HepG2 (cell line): ENCODE data around the gene RAB11FIP5. TPM values are rescaled to one million over a fixed set of nuclear protein-coding genes. Genes with fewer than 3 reads are reported as not detected.
A peak's percentile ranks its signal among the peaks of the same experiment; 100 is the strongest.

Experiments used
- BHLHE40 ChIP-seq: IDR thresholded peaks from 2 replicates; pipeline ENCODE4 v1.6.1; 2011; ENCODE audit warnings: low read length, improper control_type of control experiment
- BORCS8-MEF2B ChIP-seq: sonication (generic); formaldehyde crosslinking; IDR thresholded peaks from 2 replicates; pipeline ENCODE4 v1.8.0; 2022; ENCODE audit warnings: mild to moderate bottlenecking, missing genetic modification reagents
- FOXK2 ChIP-seq: fragments of 450-650 bp; IDR thresholded peaks from 2 replicates; pipeline ENCODE4 v1.6.1; 2016
- FOXM1 ChIP-seq: sonication (generic); formaldehyde crosslinking; IDR thresholded peaks from 2 replicates; pipeline ENCODE4 v1.5.0; 2020; ENCODE audit warnings: missing genetic modification reagents
- HDAC2 ChIP-seq: sonication (generic); formaldehyde crosslinking; IDR thresholded peaks from 2 replicates; pipeline ENCODE4 v1.4.0; 2020; ENCODE audit warnings: missing genetic modification reagents
- ISX ChIP-seq: sonication (generic); formaldehyde crosslinking; conservative IDR thresholded peaks from 2 replicates; pipeline ENCODE4 v1.5.0; 2020; ENCODE audit warnings: missing genetic modification reagents
- MAX ChIP-seq: IDR thresholded peaks from 2 replicates; pipeline ENCODE4 v1.6.1; 2012; ENCODE audit warnings: inconsistent platforms
- ONECUT2 ChIP-seq: sonication (generic); formaldehyde crosslinking; IDR thresholded peaks from 2 replicates; pipeline ENCODE4 v1.4.0; 2020; ENCODE audit warnings: missing genetic modification reagents
- RBM39 ChIP-seq: fragments of 200-400 bp; formaldehyde crosslinking; IDR thresholded peaks from one replicate; pipeline ENCODE4 v1.6.1; 2018; ENCODE audit warnings: antibody characterized with exemption, mild to moderate bottlenecking, low read depth, low read length; ENCODE audit not compliant: poor library complexity, severe bottlenecking
- RXRA ChIP-seq: sonication (generic); formaldehyde crosslinking; IDR thresholded peaks from 2 replicates; pipeline ENCODE4 v1.5.1; 2020; ENCODE audit warnings: missing genetic modification reagents
- SMAD1 ChIP-seq: sonication (generic); formaldehyde crosslinking; IDR thresholded peaks from 2 replicates; pipeline ENCODE4 v1.4.0; 2020; ENCODE audit warnings: missing genetic modification reagents, low read depth, mild to moderate bottlenecking, borderline replicate concordance
- SMAD3 ChIP-seq: sonication (generic); formaldehyde crosslinking; IDR thresholded peaks from 2 replicates; pipeline ENCODE4 v1.4.0; 2020; ENCODE audit warnings: missing genetic modification reagents
- SNAPC4 ChIP-seq: sonication (generic); formaldehyde crosslinking; IDR thresholded peaks from 2 replicates; pipeline ENCODE4 v1.4.0; 2020; ENCODE audit warnings: mild to moderate bottlenecking, missing genetic modification reagents
- TSC22D2 ChIP-seq: sonication (generic); formaldehyde crosslinking; IDR thresholded peaks from 2 replicates; pipeline ENCODE4 v1.5.1; 2020; ENCODE audit warnings: missing genetic modification reagents, mild to moderate bottlenecking, borderline replicate concordance
- ZBTB8A ChIP-seq: sonication (generic); formaldehyde crosslinking; IDR thresholded peaks from 2 replicates; pipeline ENCODE4 v1.4.0; 2020; ENCODE audit warnings: mild to moderate bottlenecking, low read depth, missing genetic modification reagents, borderline replicate concordance
- ZFP1 ChIP-seq: IDR thresholded peaks from 2 replicates; pipeline ENCODE4 v1.6.1; 2016
- ZFP36L1 ChIP-seq: sonication (generic); formaldehyde crosslinking; IDR thresholded peaks from 2 replicates; pipeline ENCODE4 v1.8.0; 2022; ENCODE audit warnings: mild to moderate bottlenecking, missing genetic modification reagents, moderate library complexity
- ZKSCAN8 ChIP-seq: IDR thresholded peaks from 2 replicates; pipeline ENCODE4 v1.6.1; 2016; ENCODE audit warnings: borderline replicate concordance, missing genetic modification reagents, missing compliant biosample characterization
- ZNF260 ChIP-seq: sonication (generic); formaldehyde crosslinking; IDR thresholded peaks from 2 replicates; pipeline ENCODE4 v1.4.0; 2020; ENCODE audit warnings: missing genetic modification reagents, low read depth, mild to moderate bottlenecking, borderline replicate concordance
- ZNF460 ChIP-seq: sonication (generic); formaldehyde crosslinking; IDR thresholded peaks from 2 replicates; pipeline ENCODE4 v1.5.1; 2020; ENCODE audit warnings: missing genetic modification reagents, mild to moderate bottlenecking, borderline replicate concordance
- ZNF672 ChIP-seq: sonication (generic); formaldehyde crosslinking; IDR thresholded peaks from 2 replicates; pipeline ENCODE4 v1.8.1; 2022; ENCODE audit warnings: missing genetic modification reagents
- ZNF766 ChIP-seq: sonication (generic); formaldehyde crosslinking; IDR thresholded peaks from 2 replicates; pipeline ENCODE4 v1.5.0; 2020; ENCODE audit warnings: missing genetic modification reagents, borderline replicate concordance
- polyA plus RNA-seq, 8 experiments: library from polyadenylated mRNA; depleted of rRNA in 3 of 8; stranded (reverse) in 7 of 8; unstranded in 1 of 8; fragments of >200 nt; fragmentation: Illumina TruSeq in 4 of 8; extraction: Trizol in 4 of 8; gene quantifications; 2 replicates each; pipeline versions ENCODE4 v1.2.1 to v1.2.3, GENCODE V29; 2011 to 2016; ENCODE audit warnings: low read depth in 4 of 8, missing spikeins in 1 of 8, mixed read lengths in 1 of 8; ENCODE audit not compliant: insufficient read depth in 1 of 8
- total RNA-seq, 5 experiments: library from RNA; depleted of rRNA; stranded (reverse); fragments of >200 nt; fragmentation: Illumina TruSeq; extraction: Trizol; gene quantifications; 2 replicates each; pipeline ENCODE4 v1.2.3, GENCODE V29; 2016; ENCODE audit warnings: low read depth in 1 of 5
- TF ChIP-seq, protein P1 (sequence below): sonication (generic); formaldehyde crosslinking; IDR thresholded peaks from 2 replicates; pipeline ENCODE4 v1.4.0; 2020; ENCODE audit warnings: mild to moderate bottlenecking, missing genetic modification reagents
- TF ChIP-seq, protein P2 (sequence below): sonication (generic); formaldehyde crosslinking; IDR thresholded peaks from 2 replicates; pipeline ENCODE4 v1.9.0; 2021; ENCODE audit warnings: missing genetic modification reagents, borderline replicate concordance

Gene RAB11FIP5
- total and polyA plus RNA-seq, 2 of the 13 experiments (the other 11 are each of a cell fraction or from before 2014, with no cell fraction given): 9.4 to 22.9 TPM

- TF ChIP-seq SNAPC4 (no peak), ZKSCAN8 (CRISPR knock-in tag) (no peak; the same call in 1 of the 2 replicates), HDAC2 (CRISPR knock-in tag) (no peak), MAX (0 out of 2 replicates have a peak, but pooled peaks have one; percentile 55), ZFP1 (CRISPR knock-in tag) (0 out of 2 replicates have a peak, but pooled peaks have one; percentile 31), FOXM1 (no peak), BHLHE40 (no peak), SMAD1 (CRISPR knock-in tag) (no peak), ZNF260 (CRISPR knock-in tag) (0 out of 2 replicates have a peak, but pooled peaks have one; percentile 79), RXRA (CRISPR knock-in tag) (0 out of 2 replicates have a peak, but pooled peaks have one; percentile 7), BORCS8-MEF2B (CRISPR knock-in tag) (peak; percentile 14; the same call in 1 of the 2 replicates), SMAD3 (CRISPR knock-in tag) (no peak), ISX (CRISPR knock-in tag) (no peak), RBM39 (no peak), ZBTB8A (no peak), TSC22D2 (CRISPR knock-in tag) (no peak), ZNF766 (CRISPR knock-in tag) (no peak), ONECUT2 (CRISPR knock-in tag) (no peak), ZNF460 (CRISPR knock-in tag) (no peak), ZFP36L1 (no peak), FOXK2 (no peak), ZNF672 (no peak)
- TF ChIP-seq, protein P1, sequence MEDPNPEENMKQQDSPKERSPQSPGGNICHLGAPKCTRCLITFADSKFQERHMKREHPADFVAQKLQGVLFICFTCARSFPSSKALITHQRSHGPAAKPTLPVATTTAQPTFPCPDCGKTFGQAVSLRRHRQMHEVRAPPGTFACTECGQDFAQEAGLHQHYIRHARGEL: no peak; the same call in 1 of the 2 replicates
- TF ChIP-seq, protein P2, sequence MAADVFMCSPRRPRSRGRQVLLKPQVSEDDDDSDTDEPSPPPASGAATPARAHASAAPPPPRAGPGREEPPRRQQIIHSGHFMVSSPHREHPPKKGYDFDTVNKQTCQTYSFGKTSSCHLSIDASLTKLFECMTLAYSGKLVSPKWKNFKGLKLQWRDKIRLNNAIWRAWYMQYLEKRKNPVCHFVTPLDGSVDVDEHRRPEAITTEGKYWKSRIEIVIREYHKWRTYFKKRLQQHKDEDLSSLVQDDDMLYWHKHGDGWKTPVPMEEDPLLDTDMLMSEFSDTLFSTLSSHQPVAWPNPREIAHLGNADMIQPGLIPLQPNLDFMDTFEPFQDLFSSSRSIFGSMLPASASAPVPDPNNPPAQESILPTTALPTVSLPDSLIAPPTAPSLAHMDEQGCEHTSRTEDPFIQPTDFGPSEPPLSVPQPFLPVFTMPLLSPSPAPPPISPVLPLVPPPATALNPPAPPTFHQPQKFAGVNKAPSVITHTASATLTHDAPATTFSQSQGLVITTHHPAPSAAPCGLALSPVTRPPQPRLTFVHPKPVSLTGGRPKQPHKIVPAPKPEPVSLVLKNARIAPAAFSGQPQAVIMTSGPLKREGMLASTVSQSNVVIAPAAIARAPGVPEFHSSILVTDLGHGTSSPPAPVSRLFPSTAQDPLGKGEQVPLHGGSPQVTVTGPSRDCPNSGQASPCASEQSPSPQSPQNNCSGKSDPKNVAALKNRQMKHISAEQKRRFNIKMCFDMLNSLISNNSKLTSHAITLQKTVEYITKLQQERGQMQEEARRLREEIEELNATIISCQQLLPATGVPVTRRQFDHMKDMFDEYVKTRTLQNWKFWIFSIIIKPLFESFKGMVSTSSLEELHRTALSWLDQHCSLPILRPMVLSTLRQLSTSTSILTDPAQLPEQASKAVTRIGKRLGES (CRISPR knock-in tag): no peak
These were observed 40.7 kb downstream of the RAB11FIP5 start (continued) for GRCh38 chr2:73072129-73072395.
